Cardiac septum (tissue), 1 donor: ENCODE measurements around the gene SMG6. TPM values are rescaled to one million over a fixed set of nuclear protein-coding genes. Genes with fewer than 3 reads are reported as not detected.
A peak's percentile ranks its signal among the peaks of the same experiment; 100 is the strongest.
"Not testable (repeated sequence)": the region's sequence is repeated elsewhere in the genome, so short reads cannot be mapped to it uniquely, and the experiment has no call there.

ENCODE experiments used
- DNase-seq: peaks from one replicate; pipeline ENCODE4 v3.0.0-alpha.2; 2020; ENCODE audit warnings: low spot score
- intact Hi-C: fragments of 100-400 bp; cut with DNase I; formaldehyde crosslinking; loops from one replicate; pipeline ENCODE4 v1.14.0; 2022
- total RNA-seq: library from RNA; stranded (reverse); fragmentation: NEBNext Ultra II Directional; extraction: Animal tissue kit (Norgen Biotek cat#: 25700); gene quantifications from one replicate; pipeline ENCODE4 v1.2.1, GENCODE V29; 2021
- donor health status: DM: no; HTN: no; CAD: no.

SMG6 gene
- total RNA-seq, 1 donor from 2014 or later, result 19.7 TPM

GRCh38 chr17:2266045-2266864 lies 37.3 kb downstream of the SMG6 start:
- intact Hi-C loops, result no loop called here
- DNase-seq, result no peak

GRCh38 chr17:2265166-2265565 lies 38.4 kb downstream of the SMG6 start:
- intact Hi-C loops, DNase-seq: not testable (repeated sequence)

GRCh38 chr17:2264067-2264860 lies 39.3 kb downstream of the SMG6 start:
- intact Hi-C loops, result no loop called here
- no peak for DNase-seq

GRCh38 chr17:2263183-2264066 lies 40.2 kb downstream of the SMG6 start:
- intact Hi-C loops, result no loop called here
- no peak for DNase-seq

GRCh38 chr17:2262135-2262587 lies 41.4 kb downstream of the SMG6 start:
- intact Hi-C loops, result no loop called here
- DNase-seq, result no peak

GRCh38 chr17:2259769-2260536 lies 43.6 kb downstream of the SMG6 start:
- intact Hi-C loops, result no loop called here
- no peak for DNase-seq

GRCh38 chr17:2258830-2259229 lies 44.8 kb downstream of the SMG6 start:
- DNase-seq, intact Hi-C loops: not testable (repeated sequence)

GRCh38 chr17:2253768-2254406 lies 49.7 kb downstream of the SMG6 start:
- no peak for DNase-seq
- intact Hi-C loops, result no loop called here

GRCh38 chr17:2253362-2253761 lies 50.2 kb downstream of the SMG6 start:
- intact Hi-C loops, result no loop called here
- DNase-seq, result no peak

GRCh38 chr17:2251098-2251497 lies 52.5 kb downstream of the SMG6 start:
- intact Hi-C loops, result no loop called here
- DNase-seq, result no peak

- intact Hi-C loops, result no loop called here
- no peak for DNase-seq
Measured at GRCh38 chr17:2250140-2251095, 53.2 kb downstream of the SMG6 start.

GRCh38 chr17:2247005-2247404 lies 56.6 kb downstream of the SMG6 start:
- intact Hi-C loops, result no loop called here
- no peak for DNase-seq

GRCh38 chr17:2244545-2245525 lies 58.8 kb downstream of the SMG6 start:
- intact Hi-C loops, result loop anchor here (1.0 to 2.0 kb wide), 2 partner anchors 150 to 191 kb away; no protein-coding TSS in a partner anchor
- DNase-seq, result peak; percentile 91

- intact Hi-C loops, result loop anchor here (1.0 to 2.0 kb wide), 2 partner anchors 149 to 190 kb away; no protein-coding TSS in a partner anchor
- DNase-seq, result no peak
Measured at GRCh38 chr17:2243953-2244352, 59.6 kb downstream of the SMG6 start.

- intact Hi-C loops, result no loop called here
- DNase-seq, result no peak
Measured at GRCh38 chr17:2241823-2242222, 61.8 kb downstream of the SMG6 start.

GRCh38 chr17:2240541-2240940 lies 63.0 kb downstream of the SMG6 start:
- no peak for DNase-seq
- intact Hi-C loops, result no loop called here
